Thyroid gland (tissue), 4 donors: Measurements from ENCODE around the gene CBFB.

ENCODE experiments used
- CTCF ChIP-seq, 6 experiments: fragments of 200-600 bp in 3 of 6; fragments of 450-650 bp in 3 of 6; sonication (generic) in 3 of 6; IDR thresholded peaks; one replicate each; pipeline ENCODE4 v1.5.1; 2016 to 2019; ENCODE audit warnings: antibody characterized with exemption in 6 of 6, mild to moderate bottlenecking in 2 of 6, inconsistent platforms in 1 of 6, moderate library complexity in 1 of 6
- POLR2A ChIP-seq, 2 donors: fragments of 450-650 bp; IDR thresholded peaks; one replicate each; pipeline ENCODE4 v1.6.1; 2017; ENCODE audit warnings: antibody characterized with exemption in 2 of 2, mild to moderate bottlenecking in 2 of 2, moderate library complexity in 1 of 2

GRCh38 chr16:67055712-67056487, 27.0 kb downstream of the CBFB start:
- no peak for TF ChIP-seq CTCF (IDR thresholded peaks at IDR 0.05)
- no peak for TF ChIP-seq POLR2A (IDR thresholded peaks at IDR 0.05)
